Measurements from ENCODE around the gene TEX51.

- no peak for TF ChIP-seq GATA3 (IDR thresholded peaks at IDR 0.05; ENCODE audit: low read depth, low read length)
- no peak for TF ChIP-seq GATA2 (IDR thresholded peaks at IDR 0.05; ENCODE audit: low read depth, low read length)
These were observed 5.1 kb upstream of the TEX51 start for GRCh38 chr2:126893606-126894005.
